ENCODE measurements around the gene SAT1. TPM values are rescaled to one million over a fixed set of nuclear protein-coding genes. Genes with fewer than 3 reads are reported as not detected.

SAT1 gene
- total RNA-seq, 1 experiment from 2014 or later: 151 TPM

- no peak for DNase-seq
- Histone ChIP-seq H3K27me3 (replicated peaks; ENCODE audit: control insufficient read depth, insufficient read depth, low read length) (no peaks in the 10 kb centered on the region), H3K4me3 (ENCODE audit: low read depth, low read length) (no peak overlapping the region), H3K36me3 (ENCODE audit: control insufficient read depth, insufficient read depth, low read length) (no peaks in the 10 kb centered on the region; the same call in 1 of the 2 replicates), H3K4me1 (no peaks in the 10 kb centered on the region), H3K9me3 (no peaks in the 10 kb centered on the region)
- H3K9me3 Mint-ChIP-seq (ENCODE audit: unreplicated experiment): no peaks in the 10 kb centered on the region
- POLR2A ChIA-PET: no interaction called here
- no peak overlapping the region for H3K4me3 Mint-ChIP-seq (ENCODE audit: unreplicated experiment)
- H3K27ac Mint-ChIP-seq (ENCODE audit: unreplicated experiment): no peak overlapping the region
- BruUV-seq (replicated peaks): no TSS peak
- no peaks in the 10 kb centered on the region for H3K36me3 Mint-ChIP-seq (ENCODE audit: insufficient read depth, unreplicated experiment)
- TF ChIP-seq CTCF (IDR thresholded peaks at IDR 0.05; ENCODE audit: insufficient read depth in 1 of 2, low read depth in 1 of 2, low read length in 1 of 2, severe bottlenecking in 1 of 2, unreplicated experiment in 1 of 2): no peak
- no peaks in the 10 kb centered on the region for H3K4me1 Mint-ChIP-seq (ENCODE audit: low read depth, unreplicated experiment)
- intact Hi-C loops (cut with micrococcal nuclease; ENCODE audit: unreplicated experiment): no loop called here
- CTCF ChIA-PET: no interaction called here
- no peaks in the 10 kb centered on the region for H3K27me3 Mint-ChIP-seq (ENCODE audit: insufficient read depth, unreplicated experiment)
Observed at GRCh38 chrX:23773601-23774175, 9.3 kb upstream of the SAT1 start.

GRCh38 chrX:23776363-23776762 is 6.6 kb upstream of the SAT1 start:
- Histone ChIP-seq H3K4me3 (ENCODE audit: low read depth, low read length) (no peak overlapping the region), H3K27me3 (replicated peaks; ENCODE audit: control insufficient read depth, insufficient read depth, low read length) (no peaks in the 10 kb centered on the region), H3K4me1 (no peaks in the 10 kb centered on the region), H3K9me3 (no peaks in the 10 kb centered on the region), H3K36me3 (ENCODE audit: control insufficient read depth, insufficient read depth, low read length) (no peaks in the 10 kb centered on the region; the same call in 1 of the 2 replicates)
- CTCF ChIA-PET: no interaction called here
- H3K4me3 Mint-ChIP-seq (ENCODE audit: unreplicated experiment): no peak overlapping the region
- BruUV-seq (replicated peaks): no TSS peak
- no peaks in the 10 kb centered on the region for H3K27me3 Mint-ChIP-seq (ENCODE audit: insufficient read depth, unreplicated experiment)
- intact Hi-C loops (cut with micrococcal nuclease; ENCODE audit: unreplicated experiment): no loop called here
- no peaks in the 10 kb centered on the region for H3K9me3 Mint-ChIP-seq (ENCODE audit: unreplicated experiment)
- H3K36me3 Mint-ChIP-seq (ENCODE audit: insufficient read depth, unreplicated experiment): no peaks in the 10 kb centered on the region
- no peaks in the 10 kb centered on the region for H3K4me1 Mint-ChIP-seq (ENCODE audit: low read depth, unreplicated experiment)
- DNase-seq: no peak
- no peak overlapping the region for H3K27ac Mint-ChIP-seq (ENCODE audit: unreplicated experiment)
- POLR2A ChIA-PET: no interaction called here
- no peak for TF ChIP-seq CTCF (IDR thresholded peaks at IDR 0.05; ENCODE audit: insufficient read depth in 1 of 2, low read depth in 1 of 2, low read length in 1 of 2, severe bottlenecking in 1 of 2, unreplicated experiment in 1 of 2)

- ChIA-PET POLR2A (interaction anchor here (0.6 kb wide), 1 partner anchor 123 kb away, joined by 3 read pairs; no protein-coding TSS in a partner anchor), CTCF (interaction anchor here (0.7 to 1.0 kb wide), 2 partner anchors 85 to 123 kb away, joined by 3 to 6 read pairs; no protein-coding TSS in a partner anchor)
Observed at GRCh38 chrX:23779025-23779424, 3.9 kb upstream of the SAT1 start.

More at GRCh38 chrX:23779025-23779424, 3.9 kb upstream of the SAT1 start:
- BruUV-seq (replicated peaks): no TSS peak
- Histone ChIP-seq H3K9me3 (no peaks in the 10 kb centered on the region), H3K36me3 (ENCODE audit: control insufficient read depth, insufficient read depth, low read length) (no peaks in the 10 kb centered on the region), H3K4me3 (ENCODE audit: low read depth, low read length) (no peak overlapping the region), H3K27me3 (replicated peaks; ENCODE audit: control insufficient read depth, insufficient read depth, low read length) (no peaks in the 10 kb centered on the region), H3K4me1 (peaks cover 4% of the 10 kb centered on the region; the same call in 1 of the 2 replicates)
- TF ChIP-seq CTCF (IDR thresholded peaks at IDR 0.05; ENCODE audit: insufficient read depth in 1 of 2, low read depth in 1 of 2, low read length in 1 of 2, severe bottlenecking in 1 of 2, unreplicated experiment in 1 of 2): no peak
- H3K36me3 Mint-ChIP-seq (ENCODE audit: insufficient read depth, unreplicated experiment): peaks cover 13% of the 10 kb centered on the region
- no peaks in the 10 kb centered on the region for H3K4me1 Mint-ChIP-seq (ENCODE audit: low read depth, unreplicated experiment)
- no peak for DNase-seq
- H3K27me3 Mint-ChIP-seq (ENCODE audit: insufficient read depth, unreplicated experiment): no peaks in the 10 kb centered on the region
- intact Hi-C loops (cut with micrococcal nuclease; ENCODE audit: unreplicated experiment): no loop called here
- H3K27ac Mint-ChIP-seq (ENCODE audit: unreplicated experiment): peak overlapping the region; percentile 55
- no peak overlapping the region for H3K4me3 Mint-ChIP-seq (ENCODE audit: unreplicated experiment)
- no peaks in the 10 kb centered on the region for H3K9me3 Mint-ChIP-seq (ENCODE audit: unreplicated experiment)
